ENCODE data around the gene ZNF775. TPM values are rescaled to one million over a fixed set of nuclear protein-coding genes. Genes with fewer than 3 reads are reported as not detected.

ZNF775 gene
- total and polyA plus RNA-seq, 2 of the 13 experiments (the other 11 are each of a cell fraction or from before 2014, with no cell fraction given) = 3.1 to 3.2 TPM

DNA sequence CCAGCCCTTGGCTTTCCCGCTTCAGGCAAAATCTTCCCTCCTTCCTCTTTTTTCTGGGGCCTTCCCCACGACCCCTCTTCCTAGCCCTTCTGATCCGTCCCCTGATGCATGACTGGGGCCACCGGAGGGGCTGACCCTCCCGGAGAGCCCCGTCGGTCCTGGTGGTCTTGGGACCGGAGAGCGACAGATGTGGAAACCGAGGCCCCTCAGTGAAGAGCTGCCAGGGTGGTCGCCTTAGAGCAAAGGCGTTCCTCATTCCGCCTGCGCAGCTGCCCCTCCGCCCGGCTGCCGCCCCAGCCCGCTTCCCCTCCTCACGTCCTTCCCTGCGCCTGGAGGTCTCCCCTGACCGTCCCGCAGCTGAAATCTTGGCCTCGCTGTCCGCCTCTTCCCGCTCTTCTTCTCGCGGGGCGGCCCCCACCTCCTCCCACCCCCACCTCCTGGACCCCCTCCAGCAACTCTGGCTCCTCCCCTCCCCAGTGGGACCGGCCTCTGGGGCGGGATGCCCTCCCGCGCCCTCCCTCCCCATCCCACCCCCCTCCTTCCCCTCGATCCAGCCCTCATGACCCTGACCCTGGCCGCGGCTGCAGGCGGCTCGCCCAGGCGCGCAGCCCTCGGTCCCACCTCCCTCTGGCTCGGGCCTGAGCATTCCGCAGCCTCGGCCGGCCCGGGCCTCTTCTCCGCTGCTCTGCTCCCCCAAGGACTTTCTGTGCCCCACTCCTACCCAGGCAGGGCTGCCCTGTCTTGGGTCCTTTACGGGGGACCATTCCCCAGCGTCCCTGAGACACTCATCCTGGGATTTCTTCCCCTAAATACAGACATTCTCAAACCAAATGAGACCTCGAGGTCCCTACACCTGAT is 37.6 kb upstream of the ZNF775 start, which contains the start of gene RARRES2 (continued):
- TF ChIP-seq, protein P1, sequence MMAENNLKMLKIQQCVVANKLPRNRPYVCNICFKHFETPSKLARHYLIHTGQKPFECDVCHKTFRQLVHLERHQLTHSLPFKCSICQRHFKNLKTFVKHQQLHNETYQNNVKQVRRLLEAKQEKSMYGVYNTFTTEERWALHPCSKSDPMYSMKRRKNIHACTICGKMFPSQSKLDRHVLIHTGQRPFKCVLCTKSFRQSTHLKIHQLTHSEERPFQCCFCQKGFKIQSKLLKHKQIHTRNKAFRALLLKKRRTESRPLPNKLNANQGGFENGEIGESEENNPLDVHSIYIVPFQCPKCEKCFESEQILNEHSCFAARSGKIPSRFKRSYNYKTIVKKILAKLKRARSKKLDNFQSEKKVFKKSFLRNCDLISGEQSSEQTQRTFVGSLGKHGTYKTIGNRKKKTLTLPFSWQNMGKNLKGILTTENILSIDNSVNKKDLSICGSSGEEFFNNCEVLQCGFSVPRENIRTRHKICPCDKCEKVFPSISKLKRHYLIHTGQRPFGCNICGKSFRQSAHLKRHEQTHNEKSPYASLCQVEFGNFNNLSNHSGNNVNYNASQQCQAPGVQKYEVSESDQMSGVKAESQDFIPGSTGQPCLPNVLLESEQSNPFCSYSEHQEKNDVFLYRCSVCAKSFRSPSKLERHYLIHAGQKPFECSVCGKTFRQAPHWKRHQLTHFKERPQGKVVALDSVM (CRISPR knock-in tag; IDR thresholded peaks at IDR 0.05) = no peak
- no peak for TF ChIP-seq KDM3A (CRISPR knock-in tag; IDR thresholded peaks at IDR 0.05; ENCODE audit: low read depth)
- TF ChIP-seq, protein P2, sequence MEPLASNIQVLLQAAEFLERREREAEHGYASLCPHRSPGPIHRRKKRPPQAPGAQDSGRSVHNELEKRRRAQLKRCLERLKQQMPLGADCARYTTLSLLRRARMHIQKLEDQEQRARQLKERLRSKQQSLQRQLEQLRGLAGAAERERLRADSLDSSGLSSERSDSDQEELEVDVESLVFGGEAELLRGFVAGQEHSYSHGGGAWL (CRISPR knock-in tag; IDR thresholded peaks at IDR 0.05) = no peak
- TF ChIP-seq, protein P3, sequence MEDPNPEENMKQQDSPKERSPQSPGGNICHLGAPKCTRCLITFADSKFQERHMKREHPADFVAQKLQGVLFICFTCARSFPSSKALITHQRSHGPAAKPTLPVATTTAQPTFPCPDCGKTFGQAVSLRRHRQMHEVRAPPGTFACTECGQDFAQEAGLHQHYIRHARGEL (CRISPR knock-in tag; IDR thresholded peaks at IDR 0.05) = no peak
- no peak for TF ChIP-seq SMYD3 (CRISPR knock-in tag; IDR thresholded peaks at IDR 0.05)
- TF ChIP-seq, protein P4, sequence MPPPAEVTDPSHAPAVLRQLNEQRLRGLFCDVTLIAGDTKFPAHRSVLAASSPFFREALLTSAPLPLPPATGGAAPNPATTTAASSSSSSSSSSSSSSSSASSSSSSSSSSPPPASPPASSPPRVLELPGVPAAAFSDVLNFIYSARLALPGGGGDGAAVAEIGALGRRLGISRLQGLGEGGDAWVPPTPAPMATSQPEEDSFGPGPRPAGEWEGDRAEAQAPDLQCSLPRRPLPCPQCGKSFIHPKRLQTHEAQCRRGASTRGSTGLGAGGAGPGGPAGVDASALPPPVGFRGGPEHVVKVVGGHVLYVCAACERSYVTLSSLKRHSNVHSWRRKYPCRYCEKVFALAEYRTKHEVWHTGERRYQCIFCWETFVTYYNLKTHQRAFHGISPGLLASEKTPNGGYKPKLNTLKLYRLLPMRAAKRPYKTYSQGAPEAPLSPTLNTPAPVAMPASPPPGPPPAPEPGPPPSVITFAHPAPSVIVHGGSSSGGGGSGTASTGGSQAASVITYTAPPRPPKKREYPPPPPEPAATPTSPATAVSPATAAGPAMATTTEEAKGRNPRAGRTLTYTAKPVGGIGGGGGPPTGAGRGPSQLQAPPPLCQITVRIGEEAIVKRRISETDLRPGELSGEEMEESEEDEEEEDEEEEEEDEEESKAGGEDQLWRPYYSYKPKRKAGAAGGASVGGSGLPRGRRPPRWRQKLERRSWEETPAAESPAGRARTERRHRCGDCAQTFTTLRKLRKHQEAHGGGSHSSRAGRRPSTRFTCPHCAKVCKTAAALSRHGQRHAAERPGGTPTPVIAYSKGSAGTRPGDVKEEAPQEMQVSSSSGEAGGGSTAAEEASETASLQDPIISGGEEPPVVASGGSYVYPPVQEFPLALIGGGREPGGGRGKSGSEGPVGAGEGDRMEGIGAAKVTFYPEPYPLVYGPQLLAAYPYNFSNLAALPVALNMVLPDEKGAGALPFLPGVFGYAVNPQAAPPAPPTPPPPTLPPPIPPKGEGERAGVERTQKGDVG (CRISPR knock-in tag; IDR thresholded peaks at IDR 0.05; ENCODE audit: borderline replicate concordance) = no peak
- 0 out of 2 replicates have a peak, but pooled peaks have one; percentile 20 for TF ChIP-seq ZSCAN20 (CRISPR knock-in tag; IDR thresholded peaks at IDR 0.05; ENCODE audit: borderline replicate concordance)
- TF ChIP-seq SIN3B (IDR thresholded peaks at IDR 0.05; ENCODE audit: low read length) = no peak
- no peak for TF ChIP-seq ZNF33B (CRISPR knock-in tag; IDR thresholded peaks at IDR 0.05)
- TF ChIP-seq HOXD1 (CRISPR knock-in tag; IDR thresholded peaks at IDR 0.05) = no peak
- TF ChIP-seq ZNF562 (CRISPR knock-in tag; IDR thresholded peaks at IDR 0.05; ENCODE audit: borderline replicate concordance) = no peak
- no peak for TF ChIP-seq THYN1 (CRISPR knock-in tag; IDR thresholded peaks at IDR 0.05; ENCODE audit: borderline replicate concordance, low read depth)
- TF ChIP-seq CHD4 (IDR thresholded peaks at IDR 0.05; ENCODE audit: borderline replicate concordance, low read length) = no peak
- TF ChIP-seq CC2D1A (CRISPR knock-in tag; IDR thresholded peaks at IDR 0.05) = no peak
- TF ChIP-seq, protein P5, sequence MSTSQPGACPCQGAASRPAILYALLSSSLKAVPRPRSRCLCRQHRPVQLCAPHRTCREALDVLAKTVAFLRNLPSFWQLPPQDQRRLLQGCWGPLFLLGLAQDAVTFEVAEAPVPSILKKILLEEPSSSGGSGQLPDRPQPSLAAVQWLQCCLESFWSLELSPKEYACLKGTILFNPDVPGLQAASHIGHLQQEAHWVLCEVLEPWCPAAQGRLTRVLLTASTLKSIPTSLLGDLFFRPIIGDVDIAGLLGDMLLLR (CRISPR knock-in tag; IDR thresholded peaks at IDR 0.05) = no peak
- TF ChIP-seq NKX3-1 (CRISPR knock-in tag; IDR thresholded peaks at IDR 0.05) = no peak
- TF ChIP-seq, protein P6, sequence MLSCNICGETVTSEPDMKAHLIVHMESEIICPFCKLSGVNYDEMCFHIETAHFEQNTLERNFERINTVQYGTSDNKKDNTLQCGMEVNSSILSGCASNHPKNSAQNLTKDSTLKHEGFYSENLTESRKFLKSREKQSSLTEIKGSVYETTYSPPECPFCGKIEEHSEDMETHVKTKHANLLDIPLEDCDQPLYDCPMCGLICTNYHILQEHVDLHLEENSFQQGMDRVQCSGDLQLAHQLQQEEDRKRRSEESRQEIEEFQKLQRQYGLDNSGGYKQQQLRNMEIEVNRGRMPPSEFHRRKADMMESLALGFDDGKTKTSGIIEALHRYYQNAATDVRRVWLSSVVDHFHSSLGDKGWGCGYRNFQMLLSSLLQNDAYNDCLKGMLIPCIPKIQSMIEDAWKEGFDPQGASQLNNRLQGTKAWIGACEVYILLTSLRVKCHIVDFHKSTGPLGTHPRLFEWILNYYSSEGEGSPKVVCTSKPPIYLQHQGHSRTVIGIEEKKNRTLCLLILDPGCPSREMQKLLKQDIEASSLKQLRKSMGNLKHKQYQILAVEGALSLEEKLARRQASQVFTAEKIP (CRISPR knock-in tag; IDR thresholded peaks at IDR 0.05; ENCODE audit: borderline replicate concordance) = no peak
- 0 out of 2 replicates have a peak, but pooled peaks have one; percentile 19 for TF ChIP-seq SALL2 (CRISPR knock-in tag; IDR thresholded peaks at IDR 0.05)
- no peak for TF ChIP-seq CHD2 (IDR thresholded peaks at IDR 0.05; ENCODE audit: low read depth, low read length)
